ENCODE results near the gene ARHGAP31.

Gene ARHGAP31

DNA sequence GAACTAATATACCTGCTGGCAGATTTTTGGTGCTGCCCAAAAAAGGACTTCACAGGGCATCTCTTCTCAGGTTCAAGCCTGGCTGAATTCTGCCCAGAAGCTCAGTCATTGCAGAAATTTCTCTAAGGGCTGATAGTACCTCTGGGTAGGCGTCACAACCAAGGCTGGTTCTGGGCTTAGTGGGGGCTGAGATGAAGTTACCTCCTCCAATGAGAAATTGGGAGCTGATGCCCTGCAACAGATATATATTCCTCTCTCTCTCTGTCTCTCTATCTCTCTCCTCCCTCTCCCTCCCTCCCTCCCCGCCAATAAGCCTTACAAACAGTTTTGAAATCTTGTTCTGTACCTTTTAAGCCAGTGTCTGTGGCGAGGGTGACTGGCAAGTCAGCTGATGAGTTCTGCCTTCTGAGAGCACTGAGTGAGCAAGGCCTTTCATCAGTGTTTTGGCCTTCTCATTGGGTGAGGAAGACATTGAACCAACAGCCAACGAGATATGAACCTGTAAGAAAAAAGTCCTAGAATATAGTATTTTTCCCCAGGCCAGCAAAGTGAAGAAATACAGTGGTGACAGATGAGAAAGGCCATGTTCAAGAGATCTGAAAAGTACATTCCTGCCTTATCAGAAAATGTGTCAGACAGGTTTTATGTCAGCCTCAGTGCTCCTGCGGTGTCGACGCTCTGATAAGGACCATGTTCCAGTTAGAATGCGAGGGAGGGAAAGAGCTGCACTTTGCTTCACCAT, 123.8 kb downstream of the ARHGAP31 start:
- H3K4me1 ChIP-seq = no peaks in the 10 kb centered on the region
- H3K27me3 ChIP-seq = no peaks in the 10 kb centered on the region
- TF ChIP-seq, protein P1, sequence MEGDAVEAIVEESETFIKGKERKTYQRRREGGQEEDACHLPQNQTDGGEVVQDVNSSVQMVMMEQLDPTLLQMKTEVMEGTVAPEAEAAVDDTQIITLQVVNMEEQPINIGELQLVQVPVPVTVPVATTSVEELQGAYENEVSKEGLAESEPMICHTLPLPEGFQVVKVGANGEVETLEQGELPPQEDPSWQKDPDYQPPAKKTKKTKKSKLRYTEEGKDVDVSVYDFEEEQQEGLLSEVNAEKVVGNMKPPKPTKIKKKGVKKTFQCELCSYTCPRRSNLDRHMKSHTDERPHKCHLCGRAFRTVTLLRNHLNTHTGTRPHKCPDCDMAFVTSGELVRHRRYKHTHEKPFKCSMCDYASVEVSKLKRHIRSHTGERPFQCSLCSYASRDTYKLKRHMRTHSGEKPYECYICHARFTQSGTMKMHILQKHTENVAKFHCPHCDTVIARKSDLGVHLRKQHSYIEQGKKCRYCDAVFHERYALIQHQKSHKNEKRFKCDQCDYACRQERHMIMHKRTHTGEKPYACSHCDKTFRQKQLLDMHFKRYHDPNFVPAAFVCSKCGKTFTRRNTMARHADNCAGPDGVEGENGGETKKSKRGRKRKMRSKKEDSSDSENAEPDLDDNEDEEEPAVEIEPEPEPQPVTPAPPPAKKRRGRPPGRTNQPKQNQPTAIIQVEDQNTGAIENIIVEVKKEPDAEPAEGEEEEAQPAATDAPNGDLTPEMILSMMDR (IDR thresholded peaks at IDR 0.05) = no peak
- H3K9me3 ChIP-seq = no peaks in the 10 kb centered on the region
- intact Hi-C loops (cut with DNase I; ENCODE audit: low total_unique reads) = no loop called here
- no peak overlapping the region for H3K4me3 ChIP-seq
- H3K27ac ChIP-seq = no peak overlapping the region
- peaks cover 0 to 36% (median 18%) of the 10 kb centered on the region in 3 donors for H3K36me3 ChIP-seq
- DNase-seq = no peak

- Histone ChIP-seq H3K4me1 (no peaks in the 10 kb centered on the region), H3K36me3 (peaks cover 0 to 36% (median 15%) of the 10 kb centered on the region in 3 donors), H3K27ac (no peak overlapping the region), H3K4me3 (no peak overlapping the region), H3K9me3 (no peaks in the 10 kb centered on the region), H3K27me3 (no peaks in the 10 kb centered on the region)
- DNase-seq = no peak
- intact Hi-C loops (cut with DNase I; ENCODE audit: low total_unique reads) = no loop called here
- TF ChIP-seq, protein P1 (IDR thresholded peaks at IDR 0.05) = no peak
Measured at GRCh38 chr3:119418641-119419040, 124.5 kb downstream of the ARHGAP31 start.

DNA sequence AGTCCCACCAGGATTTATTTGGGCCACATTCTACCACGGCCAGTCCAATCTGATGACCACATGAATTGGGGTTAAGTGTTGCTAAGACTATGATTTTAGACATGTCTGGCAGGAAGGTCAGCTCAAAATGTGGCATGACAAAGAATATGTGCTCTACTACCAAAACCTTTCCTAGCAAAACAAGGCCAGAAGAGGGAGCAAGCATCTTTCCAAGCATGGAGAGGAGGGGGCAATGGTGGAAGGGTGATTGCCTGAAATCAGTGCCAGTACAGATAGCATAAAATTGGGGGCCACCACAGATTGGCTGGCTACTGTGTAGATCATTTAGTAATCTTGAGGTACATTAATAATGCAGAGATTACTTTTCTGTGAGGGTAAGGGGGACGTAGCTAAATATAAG, 126.0 kb downstream of the ARHGAP31 start:
- Histone ChIP-seq H3K27ac (no peak overlapping the region), H3K27me3 (no peaks in the 10 kb centered on the region), H3K4me3 (no peak overlapping the region), H3K4me1 (no peaks in the 10 kb centered on the region), H3K9me3 (peaks cover 0 to 2% (median 0%) of the 10 kb centered on the region in 3 donors), H3K36me3 (peaks cover 0 to 20% (median 0%) of the 10 kb centered on the region in 3 donors)
- DNase-seq = no peak
- TF ChIP-seq, protein P1 (IDR thresholded peaks at IDR 0.05) = no peak
- intact Hi-C loops (cut with DNase I; ENCODE audit: low total_unique reads) = no loop called here

DNA sequence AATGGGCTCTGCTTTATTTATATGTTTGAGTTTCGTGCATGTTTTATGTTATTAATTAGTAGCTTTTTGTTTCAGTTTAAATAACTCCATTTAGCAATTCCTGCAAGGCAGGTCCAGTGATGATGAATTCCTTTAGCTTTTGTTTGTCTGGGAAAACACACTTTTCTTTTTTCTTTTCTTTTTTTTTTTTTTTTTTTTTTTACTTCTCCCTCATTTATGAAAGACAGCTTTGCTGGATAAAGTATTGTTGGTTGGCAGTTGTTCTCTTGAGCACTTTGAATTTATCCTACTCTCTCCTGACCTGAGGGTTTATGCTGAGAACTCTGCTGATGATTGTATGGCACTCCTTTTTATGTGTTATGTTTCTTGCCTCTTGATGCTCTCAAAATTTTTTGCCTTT, 133.5 kb downstream of the ARHGAP31 start:
- Histone ChIP-seq H3K4me3 (no peak overlapping the region), H3K36me3 (peaks cover 42 to 57% (median 43%) of the 10 kb centered on the region in 3 donors), H3K4me1 (no peaks in the 10 kb centered on the region), H3K27ac (no peak overlapping the region), H3K9me3 (peaks cover 12 to 49% (median 28%) of the 10 kb centered on the region in 3 donors), H3K27me3 (no peaks in the 10 kb centered on the region)
- intact Hi-C loops (cut with DNase I; ENCODE audit: low total_unique reads) = no loop called here
- DNase-seq = no peak
- TF ChIP-seq, protein P1 (IDR thresholded peaks at IDR 0.05) = no peak

GRCh38 chr3:119428538-119428937, 134.4 kb downstream of the ARHGAP31 start:
- H3K27ac ChIP-seq = no peak overlapping the region
- intact Hi-C loops (cut with DNase I; ENCODE audit: low total_unique reads) = no loop called here
- DNase-seq = no peak
- TF ChIP-seq, protein P1 (IDR thresholded peaks at IDR 0.05) = no peak
- no peak overlapping the region for H3K4me3 ChIP-seq
- H3K9me3 ChIP-seq = peaks cover 12 to 49% (median 28%) of the 10 kb centered on the region in 3 donors
- no peaks in the 10 kb centered on the region for H3K4me1 ChIP-seq
- H3K27me3 ChIP-seq = no peaks in the 10 kb centered on the region
- peaks cover 51 to 65% (median 51%) of the 10 kb centered on the region in 3 donors for H3K36me3 ChIP-seq

Data from tibial artery (tissue), 4 donors.